Parathyroid adenoma (tissue), 2 donors: ENCODE measurements around the gene GABRB2.

ENCODE experiments used
- H2AFZ ChIP-seq: fragments of 300-600 bp; sonication (generic); one replicate; pipeline ENCODE4 v1.7.0; 2017; ENCODE audit warnings: antibody characterized with exemption, mild to moderate bottlenecking
- H3K27ac ChIP-seq: fragments of 300-600 bp; sonication (generic); one replicate; pipeline ENCODE4 v1.7.0; 2017
- H3K27me3 ChIP-seq: fragments of 300-600 bp; sonication (generic); one replicate; pipeline ENCODE4 v1.7.0; 2017; ENCODE audit warnings: low read length; ENCODE audit not compliant: control insufficient read depth, insufficient read depth
- H3K36me3 ChIP-seq: fragments of 300-600 bp; sonication (generic); one replicate; pipeline ENCODE4 v1.7.0; 2017; ENCODE audit warnings: low read length; ENCODE audit not compliant: control insufficient read depth, insufficient read depth
- H3K4me1 ChIP-seq: fragments of 300-600 bp; sonication (generic); one replicate; pipeline ENCODE4 v1.7.0; 2017; ENCODE audit warnings: control low read depth
- H3K4me2 ChIP-seq: fragments of 300-600 bp; sonication (generic); one replicate; pipeline ENCODE4 v1.7.0; 2017; ENCODE audit warnings: low read length
- H3K4me3 ChIP-seq: fragments of 300-600 bp; sonication (generic); one replicate; pipeline ENCODE4 v1.7.0; 2017; ENCODE audit warnings: low read depth, low read length
- H3K79me2 ChIP-seq: fragments of 300-600 bp; sonication (generic); one replicate; pipeline ENCODE4 v1.7.0; 2017; ENCODE audit warnings: control low read depth
- H3K9ac ChIP-seq: fragments of 300-600 bp; sonication (generic); one replicate; pipeline ENCODE4 v1.7.0; 2017; ENCODE audit warnings: mild to moderate bottlenecking
- H3K9me3 ChIP-seq: fragments of 300-600 bp; sonication (generic); one replicate; pipeline ENCODE4 v1.7.0; 2017; ENCODE audit warnings: low read length; ENCODE audit not compliant: control insufficient read depth
- TF ChIP-seq, protein P1 (sequence below): fragments of 300-600 bp; sonication (generic); IDR thresholded peaks from one replicate; pipeline ENCODE4 v1.7.0; 2017; ENCODE audit warnings: antibody characterized with exemption, mild to moderate bottlenecking
- donor health status: primary hyperparathyroidism.

Gene GABRB2

DNA sequence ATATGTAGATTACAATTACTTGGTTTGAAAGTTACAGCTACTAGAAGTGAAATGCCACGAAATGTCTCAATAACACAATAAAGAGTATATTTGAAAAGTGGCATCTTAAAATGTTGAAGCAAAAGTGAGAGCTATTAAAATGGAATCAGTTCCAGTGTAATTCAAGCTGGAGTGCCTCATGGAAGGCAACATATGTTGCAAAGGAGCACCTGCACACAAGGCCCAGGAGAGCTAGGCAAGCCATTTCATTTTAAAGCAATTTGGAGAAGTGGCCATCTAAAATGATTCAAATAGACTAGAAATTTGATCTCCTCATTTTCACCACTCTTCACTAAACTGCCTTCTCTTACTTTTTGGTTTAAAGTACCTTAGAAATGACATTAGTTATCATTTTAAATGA, 167.8 kb downstream of the GABRB2 start:
- H3K9ac ChIP-seq: no peak overlapping the region
- H3K27ac ChIP-seq: no peak overlapping the region
- no peaks in the 10 kb centered on the region for H3K27me3 ChIP-seq
- H3K9me3 ChIP-seq: no peaks in the 10 kb centered on the region
- no peak overlapping the region for H3K4me2 ChIP-seq
- no peak overlapping the region for H3K4me3 ChIP-seq
- no peaks in the 10 kb centered on the region for H3K36me3 ChIP-seq
- no peaks in the 10 kb centered on the region for H3K79me2 ChIP-seq
- H3K4me1 ChIP-seq: no peaks in the 10 kb centered on the region
- TF ChIP-seq, protein P1, sequence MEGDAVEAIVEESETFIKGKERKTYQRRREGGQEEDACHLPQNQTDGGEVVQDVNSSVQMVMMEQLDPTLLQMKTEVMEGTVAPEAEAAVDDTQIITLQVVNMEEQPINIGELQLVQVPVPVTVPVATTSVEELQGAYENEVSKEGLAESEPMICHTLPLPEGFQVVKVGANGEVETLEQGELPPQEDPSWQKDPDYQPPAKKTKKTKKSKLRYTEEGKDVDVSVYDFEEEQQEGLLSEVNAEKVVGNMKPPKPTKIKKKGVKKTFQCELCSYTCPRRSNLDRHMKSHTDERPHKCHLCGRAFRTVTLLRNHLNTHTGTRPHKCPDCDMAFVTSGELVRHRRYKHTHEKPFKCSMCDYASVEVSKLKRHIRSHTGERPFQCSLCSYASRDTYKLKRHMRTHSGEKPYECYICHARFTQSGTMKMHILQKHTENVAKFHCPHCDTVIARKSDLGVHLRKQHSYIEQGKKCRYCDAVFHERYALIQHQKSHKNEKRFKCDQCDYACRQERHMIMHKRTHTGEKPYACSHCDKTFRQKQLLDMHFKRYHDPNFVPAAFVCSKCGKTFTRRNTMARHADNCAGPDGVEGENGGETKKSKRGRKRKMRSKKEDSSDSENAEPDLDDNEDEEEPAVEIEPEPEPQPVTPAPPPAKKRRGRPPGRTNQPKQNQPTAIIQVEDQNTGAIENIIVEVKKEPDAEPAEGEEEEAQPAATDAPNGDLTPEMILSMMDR: no peak
- no peak overlapping the region for H2AFZ ChIP-seq

GRCh38 chr5:161376034-161376433, 170.5 kb downstream of the GABRB2 start:
- no peaks in the 10 kb centered on the region for H3K36me3 ChIP-seq
- H3K4me3 ChIP-seq: no peak overlapping the region
- no peak overlapping the region for H3K27ac ChIP-seq
- H3K27me3 ChIP-seq: no peaks in the 10 kb centered on the region
- TF ChIP-seq, protein P1: no peak
- no peak overlapping the region for H3K9ac ChIP-seq
- no peaks in the 10 kb centered on the region for H3K79me2 ChIP-seq
- H3K9me3 ChIP-seq: no peaks in the 10 kb centered on the region
- H3K4me1 ChIP-seq: no peaks in the 10 kb centered on the region
- no peak overlapping the region for H3K4me2 ChIP-seq
- no peak overlapping the region for H2AFZ ChIP-seq

DNA sequence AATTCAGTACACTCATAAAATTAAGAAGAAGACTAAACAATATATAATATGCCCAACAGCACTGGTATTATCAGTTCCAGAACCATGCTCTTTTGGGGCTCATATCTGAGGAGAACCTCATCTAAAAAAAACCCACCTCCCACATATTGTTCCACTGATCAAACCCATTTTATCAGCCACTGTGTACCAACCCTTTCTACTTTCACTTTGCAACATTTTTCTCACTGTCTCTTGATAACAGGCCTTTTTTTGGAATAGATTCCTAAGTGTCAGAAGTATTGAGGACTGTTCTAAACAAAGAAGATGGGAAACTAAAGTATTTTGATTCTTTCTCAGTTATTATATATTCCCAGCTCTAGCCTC, 173.2 kb downstream of the GABRB2 start:
- H3K9me3 ChIP-seq: no peaks in the 10 kb centered on the region
- no peak overlapping the region for H3K27ac ChIP-seq
- H3K9ac ChIP-seq: no peak overlapping the region
- no peaks in the 10 kb centered on the region for H3K36me3 ChIP-seq
- no peak overlapping the region for H3K4me2 ChIP-seq
- no peaks in the 10 kb centered on the region for H3K4me1 ChIP-seq
- no peak overlapping the region for H3K4me3 ChIP-seq
- H3K27me3 ChIP-seq: no peaks in the 10 kb centered on the region
- no peak overlapping the region for H2AFZ ChIP-seq
- TF ChIP-seq, protein P1: no peak
- no peaks in the 10 kb centered on the region for H3K79me2 ChIP-seq

GRCh38 chr5:161372682-161373344, 173.7 kb downstream of the GABRB2 start:
- no peaks in the 10 kb centered on the region for H3K27me3 ChIP-seq
- no peak overlapping the region for H3K9ac ChIP-seq
- H3K36me3 ChIP-seq: no peaks in the 10 kb centered on the region
- no peak overlapping the region for H2AFZ ChIP-seq
- TF ChIP-seq, protein P1: no peak
- no peak overlapping the region for H3K4me2 ChIP-seq
- no peak overlapping the region for H3K4me3 ChIP-seq
- no peaks in the 10 kb centered on the region for H3K4me1 ChIP-seq
- H3K9me3 ChIP-seq: no peaks in the 10 kb centered on the region
- no peak overlapping the region for H3K27ac ChIP-seq
- no peaks in the 10 kb centered on the region for H3K79me2 ChIP-seq

DNA sequence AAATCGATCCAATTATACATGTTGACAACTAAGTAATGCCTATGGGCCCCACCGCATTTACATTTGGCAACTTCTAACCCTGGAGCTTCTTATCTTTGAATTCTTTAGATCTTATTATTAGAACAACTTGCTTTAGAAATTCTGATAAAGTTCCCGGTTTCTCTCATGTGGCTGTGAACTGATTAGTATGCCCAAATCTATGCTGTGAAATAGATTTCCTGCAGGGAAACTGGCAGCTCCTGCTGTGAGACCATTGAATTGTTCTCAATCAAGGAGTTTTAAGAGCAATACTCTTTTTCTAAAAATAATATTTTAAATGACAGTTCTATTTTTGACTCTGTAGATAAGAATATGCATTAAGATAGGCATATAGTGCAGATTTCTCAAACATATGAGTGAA, 177.5 kb downstream of the GABRB2 start:
- no peaks in the 10 kb centered on the region for H3K36me3 ChIP-seq
- H3K27ac ChIP-seq: no peak overlapping the region
- H3K9ac ChIP-seq: no peak overlapping the region
- no peaks in the 10 kb centered on the region for H3K9me3 ChIP-seq
- H3K4me2 ChIP-seq: no peak overlapping the region
- H3K4me1 ChIP-seq: no peaks in the 10 kb centered on the region
- H3K27me3 ChIP-seq: no peaks in the 10 kb centered on the region
- TF ChIP-seq, protein P1: no peak
- H3K4me3 ChIP-seq: no peak overlapping the region
- no peaks in the 10 kb centered on the region for H3K79me2 ChIP-seq
- H2AFZ ChIP-seq: no peak overlapping the region
